IMR-90 (cell line): ENCODE results near the gene PGPEP1.

ENCODE experiments used
- POLR2A ChIP-seq: IDR thresholded peaks from 2 replicates; pipeline ENCODE4 v1.6.1; 2012; ENCODE audit warnings: mild to moderate bottlenecking, low read depth, low read length
- RFX5 ChIP-seq: IDR thresholded peaks from 2 replicates; pipeline ENCODE4 v1.8.0; 2012; ENCODE audit warnings: low read depth, mild to moderate bottlenecking, low read length, moderate library complexity
- SMC3 ChIP-seq: fragments of 150-350 bp; IDR thresholded peaks from 2 replicates; pipeline ENCODE4 v1.6.1; 2016; ENCODE audit warnings: low read depth, mild to moderate bottlenecking, antibody characterized with exemption, low read length, moderate library complexity
- TF ChIP-seq, protein P1 (sequence below): fragments of 150-350 bp; IDR thresholded peaks from 2 replicates; pipeline ENCODE4 v1.6.1; 2017; ENCODE audit warnings: mild to moderate bottlenecking, antibody characterized with exemption, low read length, low read depth
- TF ChIP-seq, protein P2 (sequence below): conservative IDR thresholded peaks from 2 replicates; pipeline ENCODE4 v1.5.1; 2012; ENCODE audit warnings: mild to moderate bottlenecking, low read depth, low read length, improper control_type of control experiment

DNA sequence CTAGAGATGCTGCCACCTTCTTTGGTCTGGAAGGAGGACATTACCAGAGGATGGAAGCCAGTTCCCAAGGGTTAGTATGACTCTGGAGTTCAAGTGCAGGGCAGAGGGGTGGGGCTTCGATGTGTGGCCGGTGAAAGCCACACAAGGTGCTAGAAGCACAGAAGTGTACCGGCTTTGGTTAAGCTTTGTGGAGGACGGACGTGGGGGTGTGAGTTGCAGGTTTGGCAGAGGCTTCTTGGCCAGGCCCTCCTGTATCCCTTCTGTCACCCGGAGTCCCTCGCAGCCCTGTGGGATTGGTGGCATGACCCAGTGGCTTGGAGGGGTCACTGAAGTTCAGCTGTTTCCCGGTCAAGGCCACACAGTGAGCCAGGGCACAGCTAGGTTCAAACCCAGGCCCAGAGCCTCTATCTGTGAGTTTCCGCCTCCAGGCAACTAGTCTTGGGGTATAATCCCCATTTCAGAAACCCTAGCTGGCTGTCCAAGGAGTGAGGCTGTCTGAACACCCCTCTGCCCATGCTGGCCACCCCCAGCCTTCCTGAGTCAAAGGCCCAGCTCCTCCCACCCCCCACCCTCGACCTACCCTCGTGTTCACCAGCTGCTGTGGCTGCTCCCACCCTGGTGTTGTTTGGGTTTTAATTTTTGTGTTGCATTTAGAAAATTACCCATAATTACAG lies 74.2 kb downstream of the PGPEP1 start:
- TF ChIP-seq POLR2A (no peak), SMC3 (no peak), RFX5 (no peak)
- TF ChIP-seq, protein P1, sequence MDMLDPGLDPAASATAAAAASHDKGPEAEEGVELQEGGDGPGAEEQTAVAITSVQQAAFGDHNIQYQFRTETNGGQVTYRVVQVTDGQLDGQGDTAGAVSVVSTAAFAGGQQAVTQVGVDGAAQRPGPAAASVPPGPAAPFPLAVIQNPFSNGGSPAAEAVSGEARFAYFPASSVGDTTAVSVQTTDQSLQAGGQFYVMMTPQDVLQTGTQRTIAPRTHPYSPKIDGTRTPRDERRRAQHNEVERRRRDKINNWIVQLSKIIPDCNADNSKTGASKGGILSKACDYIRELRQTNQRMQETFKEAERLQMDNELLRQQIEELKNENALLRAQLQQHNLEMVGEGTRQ, result no peak
- TF ChIP-seq, protein P2, sequence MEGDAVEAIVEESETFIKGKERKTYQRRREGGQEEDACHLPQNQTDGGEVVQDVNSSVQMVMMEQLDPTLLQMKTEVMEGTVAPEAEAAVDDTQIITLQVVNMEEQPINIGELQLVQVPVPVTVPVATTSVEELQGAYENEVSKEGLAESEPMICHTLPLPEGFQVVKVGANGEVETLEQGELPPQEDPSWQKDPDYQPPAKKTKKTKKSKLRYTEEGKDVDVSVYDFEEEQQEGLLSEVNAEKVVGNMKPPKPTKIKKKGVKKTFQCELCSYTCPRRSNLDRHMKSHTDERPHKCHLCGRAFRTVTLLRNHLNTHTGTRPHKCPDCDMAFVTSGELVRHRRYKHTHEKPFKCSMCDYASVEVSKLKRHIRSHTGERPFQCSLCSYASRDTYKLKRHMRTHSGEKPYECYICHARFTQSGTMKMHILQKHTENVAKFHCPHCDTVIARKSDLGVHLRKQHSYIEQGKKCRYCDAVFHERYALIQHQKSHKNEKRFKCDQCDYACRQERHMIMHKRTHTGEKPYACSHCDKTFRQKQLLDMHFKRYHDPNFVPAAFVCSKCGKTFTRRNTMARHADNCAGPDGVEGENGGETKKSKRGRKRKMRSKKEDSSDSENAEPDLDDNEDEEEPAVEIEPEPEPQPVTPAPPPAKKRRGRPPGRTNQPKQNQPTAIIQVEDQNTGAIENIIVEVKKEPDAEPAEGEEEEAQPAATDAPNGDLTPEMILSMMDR, result no peak
